ENCODE measurements around the gene LCMT1. TPM values are rescaled to one million over a fixed set of nuclear protein-coding genes. Genes with fewer than 3 reads are reported as not detected.

LCMT1 gene
- total and polyA plus RNA-seq, 2 of the 13 experiments (the other 11 are each of a cell fraction or from before 2014, with no cell fraction given), result 41.2 to 48.7 TPM

DNA sequence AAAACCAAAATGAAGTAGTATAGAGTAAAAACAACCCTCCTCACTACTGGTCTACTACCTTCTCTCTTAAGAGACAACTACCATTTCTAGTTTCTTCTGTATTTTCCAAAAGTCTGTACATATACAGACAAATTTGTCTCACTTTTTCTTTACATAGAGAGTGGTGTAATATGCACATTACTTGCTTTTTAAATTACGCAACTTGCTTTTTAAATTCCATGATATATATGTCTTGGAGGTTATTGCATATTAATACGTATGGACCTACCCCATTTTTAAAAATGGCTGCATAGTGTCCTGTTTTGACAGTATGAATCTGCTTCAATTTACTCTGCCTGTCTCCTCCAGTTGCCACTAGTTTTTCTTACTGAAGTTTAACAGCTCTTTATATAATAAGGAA is 62.7 kb downstream of the LCMT1 start:
- intact Hi-C loops (cut with micrococcal nuclease; ENCODE audit: unreplicated experiment), result no loop called here
- no peak overlapping the region for H2AFZ ChIP-seq (ENCODE audit: low read length)
- TF ChIP-seq CBX2 (IDR thresholded peaks at IDR 0.05; ENCODE audit: low read depth, low read length) (no peak), CBX2 (CRISPR knock-in tag; IDR thresholded peaks at IDR 0.05; ENCODE audit: low read depth) (no peak), FOSL1 (CRISPR knock-in tag; IDR thresholded peaks at IDR 0.05; ENCODE audit: borderline replicate concordance) (no peak), TP53 (CRISPR knock-in tag; conservative IDR thresholded peaks at IDR 0.05) (no peak), CEBPB (IDR thresholded peaks at IDR 0.05; ENCODE audit: borderline replicate concordance, low read depth, low read length) (peak; percentile 79; the same call in 1 of the 2 replicates)
- TF ChIP-seq, protein P1, sequence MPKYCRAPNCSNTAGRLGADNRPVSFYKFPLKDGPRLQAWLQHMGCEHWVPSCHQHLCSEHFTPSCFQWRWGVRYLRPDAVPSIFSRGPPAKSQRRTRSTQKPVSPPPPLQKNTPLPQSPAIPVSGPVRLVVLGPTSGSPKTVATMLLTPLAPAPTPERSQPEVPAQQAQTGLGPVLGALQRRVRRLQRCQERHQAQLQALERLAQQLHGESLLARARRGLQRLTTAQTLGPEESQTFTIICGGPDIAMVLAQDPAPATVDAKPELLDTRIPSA (CRISPR knock-in tag; IDR thresholded peaks at IDR 0.05; ENCODE audit: borderline replicate concordance), result no peak
- peaks cover 6 to 25% of the 10 kb centered on the region in 2 experiments; a peak in 4 of 5 replicates for H3K36me3 ChIP-seq (replicated peaks in 1 of 2; ENCODE audit: control insufficient read depth in 1 of 2, insufficient read depth in 2 of 2, low read length in 2 of 2)
- H3K27me3 ChIP-seq (ENCODE audit: control insufficient read depth in 1 of 2, insufficient read depth in 2 of 2, low read length in 2 of 2), result no peaks in the 10 kb centered on the region
- no peak overlapping the region for H3K4me2 ChIP-seq (ENCODE audit: low read depth, low read length)
- WGBS (ENCODE audit: low lambda C conversion rate), result 95% methylated on average over 2 of the region's 2 CpGs
- H3K9ac ChIP-seq (ENCODE audit: insufficient read depth, low read depth, low read length), result no peak overlapping the region
- ChIA-PET POLR2A (interaction anchor here (1.8 kb wide), 1 partner anchor 108 kb away, joined by 4 read pairs; no protein-coding TSS in a partner anchor), CTCF (ENCODE audit: low intra/inter-chr PET ratio, low total read pairs) (no interaction called here)
- H4K20me1 ChIP-seq (ENCODE audit: insufficient read depth, low read length), result no peaks in the 10 kb centered on the region
- FAIRE-seq (no peak), ATAC-seq (no peak), DNase-seq (ENCODE audit: low spot score) (no peak)
- H3K4me1 ChIP-seq (ENCODE audit: insufficient read depth, low read length), result peaks cover 36% of the 10 kb centered on the region
- no TSS peak for BruUV-seq (replicated peaks)
- in situ Hi-C loops (cut with HindIII; ENCODE audit: extremely low pct_ligation_motif_present, low pct_unique_long_range_greater_than_20kb), result no loop called here
- no peaks in the 10 kb centered on the region for H3K9me3 ChIP-seq (ENCODE audit: low read length)
- H3K27ac ChIP-seq (ENCODE audit: extremely low read length, insufficient read depth, low read length), result no peak overlapping the region
- no peaks in the 10 kb centered on the region for H3K79me2 ChIP-seq (ENCODE audit: insufficient read depth, low read length)
- no peak overlapping the region for H3K4me3 ChIP-seq (replicated peaks in 1 of 3; ENCODE audit: insufficient read depth in 1 of 3, low read depth in 2 of 3, low read length in 3 of 3)

DNA sequence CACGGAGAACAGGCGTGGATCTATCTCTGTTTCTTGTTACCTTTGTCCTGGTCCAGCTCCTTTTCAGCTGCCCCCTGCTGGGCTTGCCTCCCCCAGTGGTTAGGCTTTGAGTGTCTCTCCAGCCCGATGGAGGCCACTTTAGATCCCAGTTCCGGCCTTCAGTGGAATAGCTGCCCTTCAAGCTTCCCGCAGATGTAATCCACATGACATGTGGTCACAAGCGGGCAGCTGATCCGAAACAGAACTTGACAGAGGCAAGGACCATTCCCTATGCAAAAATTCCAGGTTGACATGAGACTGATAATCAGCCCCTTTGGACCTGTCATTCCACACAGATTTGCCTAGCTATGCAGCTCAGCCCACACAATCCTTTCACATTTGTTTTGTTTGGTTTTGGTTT is 64.6 kb downstream of the LCMT1 start:
- FAIRE-seq, result no peak
- no peaks in the 10 kb centered on the region for H3K79me2 ChIP-seq (ENCODE audit: insufficient read depth, low read length)
- H3K4me3 ChIP-seq (replicated peaks in 1 of 3; ENCODE audit: insufficient read depth in 1 of 3, low read depth in 2 of 3, low read length in 3 of 3), result no peak overlapping the region
- no peaks in the 10 kb centered on the region for H3K27me3 ChIP-seq (ENCODE audit: control insufficient read depth in 1 of 2, insufficient read depth in 2 of 2, low read length in 2 of 2)
- no TSS peak for BruUV-seq (replicated peaks)
- no peak overlapping the region for H3K9ac ChIP-seq (ENCODE audit: insufficient read depth, low read depth, low read length)
- no peaks in the 10 kb centered on the region for H3K9me3 ChIP-seq (ENCODE audit: low read length)
- H2AFZ ChIP-seq (ENCODE audit: low read length), result no peak overlapping the region
- DNase-seq (ENCODE audit: low spot score), result no peak
- no peak overlapping the region for H3K4me2 ChIP-seq (ENCODE audit: low read depth, low read length)
- H3K27ac ChIP-seq (ENCODE audit: extremely low read length, insufficient read depth, low read length), result peak overlapping the region; percentile 4
- H3K4me1 ChIP-seq (ENCODE audit: insufficient read depth, low read length), result peaks cover 40% of the 10 kb centered on the region
- in situ Hi-C loops (cut with HindIII; ENCODE audit: extremely low pct_ligation_motif_present, low pct_unique_long_range_greater_than_20kb) (no loop called here), intact Hi-C loops (cut with micrococcal nuclease; ENCODE audit: unreplicated experiment) (loop anchor here (2.0 kb wide), 1 partner anchor 49 kb away; no protein-coding TSS in a partner anchor)
- H3K36me3 ChIP-seq (replicated peaks in 1 of 2; ENCODE audit: control insufficient read depth in 1 of 2, insufficient read depth in 2 of 2, low read length in 2 of 2), result peaks cover 4 to 8% of the 10 kb centered on the region in 2 experiments; a peak in 4 of 5 replicates
- WGBS (ENCODE audit: low lambda C conversion rate), result 97% methylated on average over 7 of the region's 7 CpGs
- H4K20me1 ChIP-seq (ENCODE audit: insufficient read depth, low read length), result no peaks in the 10 kb centered on the region
- ChIA-PET CTCF (ENCODE audit: low intra/inter-chr PET ratio, low total read pairs) (no interaction called here), POLR2A (interaction anchor here (1.1 to 2.4 kb wide), 4 partner anchors 8 to 49 kb away, joined by 3 to 7 read pairs (median 4); no protein-coding TSS in a partner anchor)
- no peak for ATAC-seq
- TF ChIP-seq, protein P2, sequence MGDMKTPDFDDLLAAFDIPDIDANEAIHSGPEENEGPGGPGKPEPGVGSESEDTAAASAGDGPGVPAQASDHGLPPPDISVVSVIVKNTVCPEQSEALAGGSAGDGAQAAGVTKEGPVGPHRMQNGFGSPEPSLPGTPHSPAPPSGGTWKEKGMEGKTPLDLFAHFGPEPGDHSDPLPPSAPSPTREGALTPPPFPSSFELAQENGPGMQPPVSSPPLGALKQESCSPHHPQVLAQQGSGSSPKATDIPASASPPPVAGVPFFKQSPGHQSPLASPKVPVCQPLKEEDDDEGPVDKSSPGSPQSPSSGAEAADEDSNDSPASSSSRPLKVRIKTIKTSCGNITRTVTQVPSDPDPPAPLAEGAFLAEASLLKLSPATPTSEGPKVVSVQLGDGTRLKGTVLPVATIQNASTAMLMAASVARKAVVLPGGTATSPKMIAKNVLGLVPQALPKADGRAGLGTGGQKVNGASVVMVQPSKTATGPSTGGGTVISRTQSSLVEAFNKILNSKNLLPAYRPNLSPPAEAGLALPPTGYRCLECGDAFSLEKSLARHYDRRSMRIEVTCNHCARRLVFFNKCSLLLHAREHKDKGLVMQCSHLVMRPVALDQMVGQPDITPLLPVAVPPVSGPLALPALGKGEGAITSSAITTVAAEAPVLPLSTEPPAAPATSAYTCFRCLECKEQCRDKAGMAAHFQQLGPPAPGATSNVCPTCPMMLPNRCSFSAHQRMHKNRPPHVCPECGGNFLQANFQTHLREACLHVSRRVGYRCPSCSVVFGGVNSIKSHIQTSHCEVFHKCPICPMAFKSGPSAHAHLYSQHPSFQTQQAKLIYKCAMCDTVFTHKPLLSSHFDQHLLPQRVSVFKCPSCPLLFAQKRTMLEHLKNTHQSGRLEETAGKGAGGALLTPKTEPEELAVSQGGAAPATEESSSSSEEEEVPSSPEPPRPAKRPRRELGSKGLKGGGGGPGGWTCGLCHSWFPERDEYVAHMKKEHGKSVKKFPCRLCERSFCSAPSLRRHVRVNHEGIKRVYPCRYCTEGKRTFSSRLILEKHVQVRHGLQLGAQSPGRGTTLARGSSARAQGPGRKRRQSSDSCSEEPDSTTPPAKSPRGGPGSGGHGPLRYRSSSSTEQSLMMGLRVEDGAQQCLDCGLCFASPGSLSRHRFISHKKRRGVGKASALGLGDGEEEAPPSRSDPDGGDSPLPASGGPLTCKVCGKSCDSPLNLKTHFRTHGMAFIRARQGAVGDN (CRISPR knock-in tag; IDR thresholded peaks at IDR 0.05), result 0 out of 2 replicates have a peak, but pooled peaks have one; percentile 15
- no peak for TF ChIP-seq ELF4 (CRISPR knock-in tag; IDR thresholded peaks at IDR 0.05; ENCODE audit: borderline replicate concordance)
- TF ChIP-seq, protein P3, sequence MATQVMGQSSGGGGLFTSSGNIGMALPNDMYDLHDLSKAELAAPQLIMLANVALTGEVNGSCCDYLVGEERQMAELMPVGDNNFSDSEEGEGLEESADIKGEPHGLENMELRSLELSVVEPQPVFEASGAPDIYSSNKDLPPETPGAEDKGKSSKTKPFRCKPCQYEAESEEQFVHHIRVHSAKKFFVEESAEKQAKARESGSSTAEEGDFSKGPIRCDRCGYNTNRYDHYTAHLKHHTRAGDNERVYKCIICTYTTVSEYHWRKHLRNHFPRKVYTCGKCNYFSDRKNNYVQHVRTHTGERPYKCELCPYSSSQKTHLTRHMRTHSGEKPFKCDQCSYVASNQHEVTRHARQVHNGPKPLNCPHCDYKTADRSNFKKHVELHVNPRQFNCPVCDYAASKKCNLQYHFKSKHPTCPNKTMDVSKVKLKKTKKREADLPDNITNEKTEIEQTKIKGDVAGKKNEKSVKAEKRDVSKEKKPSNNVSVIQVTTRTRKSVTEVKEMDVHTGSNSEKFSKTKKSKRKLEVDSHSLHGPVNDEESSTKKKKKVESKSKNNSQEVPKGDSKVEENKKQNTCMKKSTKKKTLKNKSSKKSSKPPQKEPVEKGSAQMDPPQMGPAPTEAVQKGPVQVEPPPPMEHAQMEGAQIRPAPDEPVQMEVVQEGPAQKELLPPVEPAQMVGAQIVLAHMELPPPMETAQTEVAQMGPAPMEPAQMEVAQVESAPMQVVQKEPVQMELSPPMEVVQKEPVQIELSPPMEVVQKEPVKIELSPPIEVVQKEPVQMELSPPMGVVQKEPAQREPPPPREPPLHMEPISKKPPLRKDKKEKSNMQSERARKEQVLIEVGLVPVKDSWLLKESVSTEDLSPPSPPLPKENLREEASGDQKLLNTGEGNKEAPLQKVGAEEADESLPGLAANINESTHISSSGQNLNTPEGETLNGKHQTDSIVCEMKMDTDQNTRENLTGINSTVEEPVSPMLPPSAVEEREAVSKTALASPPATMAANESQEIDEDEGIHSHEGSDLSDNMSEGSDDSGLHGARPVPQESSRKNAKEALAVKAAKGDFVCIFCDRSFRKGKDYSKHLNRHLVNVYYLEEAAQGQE (IDR thresholded peaks at IDR 0.05; ENCODE audit: borderline replicate concordance in 1 of 2, low read depth in 1 of 2, low read length in 2 of 2), result no peak
